Testis (tissue), 2 donors: ENCODE measurements around the gene CRNKL1.

Experiments used
- CTCF ChIP-seq, 3 experiments: fragments of 450-650 bp in 2 of 3; fragments of 200-600 bp in 1 of 3; sonication (generic) in 1 of 3; IDR thresholded peaks; one replicate each; pipeline ENCODE4 v1.5.1; 2016 to 2019; ENCODE audit warnings: antibody characterized with exemption in 3 of 3, mild to moderate bottlenecking in 2 of 3, moderate library complexity in 1 of 3
- POLR2A ChIP-seq: fragments of 450-650 bp; IDR thresholded peaks from one replicate; pipeline ENCODE4 v1.6.1; 2017; ENCODE audit warnings: antibody characterized with exemption, mild to moderate bottlenecking, moderate library complexity

GRCh38 chr20:20038586-20038985 lies 13.7 kb downstream of the CRNKL1 start:
- TF ChIP-seq CTCF (IDR thresholded peaks at IDR 0.05) (no peak), POLR2A (no peak)
